Measurements from ENCODE around the gene PKP3. TPM values are rescaled to one million over a fixed set of nuclear protein-coding genes. Genes with fewer than 3 reads are reported as not detected.
"Not testable (repeated sequence)": the region's sequence is repeated elsewhere in the genome, so short reads cannot be mapped to it uniquely, and the experiment has no call there.

PKP3 gene, protein sequence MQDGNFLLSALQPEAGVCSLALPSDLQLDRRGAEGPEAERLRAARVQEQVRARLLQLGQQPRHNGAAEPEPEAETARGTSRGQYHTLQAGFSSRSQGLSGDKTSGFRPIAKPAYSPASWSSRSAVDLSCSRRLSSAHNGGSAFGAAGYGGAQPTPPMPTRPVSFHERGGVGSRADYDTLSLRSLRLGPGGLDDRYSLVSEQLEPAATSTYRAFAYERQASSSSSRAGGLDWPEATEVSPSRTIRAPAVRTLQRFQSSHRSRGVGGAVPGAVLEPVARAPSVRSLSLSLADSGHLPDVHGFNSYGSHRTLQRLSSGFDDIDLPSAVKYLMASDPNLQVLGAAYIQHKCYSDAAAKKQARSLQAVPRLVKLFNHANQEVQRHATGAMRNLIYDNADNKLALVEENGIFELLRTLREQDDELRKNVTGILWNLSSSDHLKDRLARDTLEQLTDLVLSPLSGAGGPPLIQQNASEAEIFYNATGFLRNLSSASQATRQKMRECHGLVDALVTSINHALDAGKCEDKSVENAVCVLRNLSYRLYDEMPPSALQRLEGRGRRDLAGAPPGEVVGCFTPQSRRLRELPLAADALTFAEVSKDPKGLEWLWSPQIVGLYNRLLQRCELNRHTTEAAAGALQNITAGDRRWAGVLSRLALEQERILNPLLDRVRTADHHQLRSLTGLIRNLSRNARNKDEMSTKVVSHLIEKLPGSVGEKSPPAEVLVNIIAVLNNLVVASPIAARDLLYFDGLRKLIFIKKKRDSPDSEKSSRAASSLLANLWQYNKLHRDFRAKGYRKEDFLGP
- polyA plus RNA-seq (2013, experiment 1 of 4): 0.19 TPM
- polyA plus RNA-seq (2013, experiment 2 of 4): 0.89 TPM
- polyA plus RNA-seq (2013, experiment 3 of 4): 0.96 TPM
- 0.36 TPM for polyA plus RNA-seq (2013, experiment 4 of 4)

DNA sequence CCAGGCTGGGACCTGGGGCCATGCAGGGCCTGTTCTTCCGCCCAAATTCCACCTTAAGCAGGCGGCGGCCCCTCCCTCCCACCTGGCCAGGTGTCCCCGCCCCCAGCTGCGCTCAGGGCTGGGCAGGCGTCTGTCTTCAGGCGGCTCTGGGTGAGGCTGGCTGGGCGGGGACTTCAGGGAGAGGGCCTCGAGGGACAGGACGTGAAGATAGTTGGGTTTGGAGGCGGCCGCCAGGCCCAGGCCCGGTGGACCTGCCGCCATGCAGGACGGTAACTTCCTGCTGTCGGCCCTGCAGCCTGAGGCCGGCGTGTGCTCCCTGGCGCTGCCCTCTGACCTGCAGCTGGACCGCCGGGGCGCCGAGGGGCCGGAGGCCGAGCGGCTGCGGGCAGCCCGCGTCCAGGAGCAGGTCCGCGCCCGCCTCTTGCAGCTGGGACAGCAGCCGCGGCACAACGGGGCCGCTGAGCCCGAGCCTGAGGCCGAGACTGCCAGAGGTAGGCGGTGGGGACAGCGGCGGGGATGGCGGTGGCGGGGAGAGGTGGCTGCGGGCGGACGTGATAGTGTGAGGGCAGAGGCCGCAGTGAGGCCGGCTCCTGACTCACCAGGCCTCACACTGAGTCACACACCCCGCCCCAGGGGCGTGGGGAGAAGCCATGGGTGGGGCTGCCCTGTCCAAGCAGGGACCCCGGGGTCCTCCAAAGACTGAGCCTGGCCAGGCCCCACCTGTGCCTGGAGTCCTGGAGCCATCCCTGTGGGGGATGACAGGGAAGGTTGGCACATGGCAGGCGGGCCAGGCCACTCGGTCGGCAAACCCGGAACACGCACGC, at the start of gene PKP3:
TSS of gene PKP3 (plus strand) at position 176 of the 824 bp plus-strand sequence. CDS start at position 260, 84 bp downstream.
- H3K4me3 ChIP-seq (ENCODE audit: insufficient read depth, low read depth, low read length): no peak within 1 kb of the TSS
- WGBS, 2 experiments: 87% methylated on average over 57 of the region's 57 CpGs
- H3K36me3 ChIP-seq (ENCODE audit: control insufficient read depth, insufficient read depth, low read length): no peaks in the 10 kb centered on the region
- no peaks in the 10 kb centered on the region for H3K27me3 ChIP-seq (ENCODE audit: control insufficient read depth, insufficient read depth, low read length, poor library complexity, severe bottlenecking)
- no peaks in the 10 kb centered on the region for H3K4me1 ChIP-seq (ENCODE audit: control insufficient read depth, insufficient read depth, low read length)
- H3K9me3 ChIP-seq (ENCODE audit: control insufficient read depth, low read length): no peaks in the 10 kb centered on the region
- no peak within 1 kb of the TSS for H3K27ac ChIP-seq (ENCODE audit: insufficient read depth, low read depth, low read length, poor library complexity, severe bottlenecking)

- H3K4me3 ChIP-seq (ENCODE audit: insufficient read depth, low read depth, low read length): no peak overlapping the region
- 92% methylated on average over 10 to 11 of the region's 11 CpGs for WGBS, 2 experiments
- no peaks in the 10 kb centered on the region for H3K27me3 ChIP-seq (ENCODE audit: control insufficient read depth, insufficient read depth, low read length, poor library complexity, severe bottlenecking)
- H3K27ac ChIP-seq (ENCODE audit: insufficient read depth, low read depth, low read length, poor library complexity, severe bottlenecking): no peak overlapping the region
- peaks cover 7% of the 10 kb centered on the region for H3K4me1 ChIP-seq (ENCODE audit: control insufficient read depth, insufficient read depth, low read length)
- no peaks in the 10 kb centered on the region for H3K36me3 ChIP-seq (ENCODE audit: control insufficient read depth, insufficient read depth, low read length)
- H3K9me3 ChIP-seq (ENCODE audit: control insufficient read depth, low read length): no peaks in the 10 kb centered on the region
These were observed 49.0 kb upstream of the PKP3 start for GRCh38 chr11:344836-345578.

DNA sequence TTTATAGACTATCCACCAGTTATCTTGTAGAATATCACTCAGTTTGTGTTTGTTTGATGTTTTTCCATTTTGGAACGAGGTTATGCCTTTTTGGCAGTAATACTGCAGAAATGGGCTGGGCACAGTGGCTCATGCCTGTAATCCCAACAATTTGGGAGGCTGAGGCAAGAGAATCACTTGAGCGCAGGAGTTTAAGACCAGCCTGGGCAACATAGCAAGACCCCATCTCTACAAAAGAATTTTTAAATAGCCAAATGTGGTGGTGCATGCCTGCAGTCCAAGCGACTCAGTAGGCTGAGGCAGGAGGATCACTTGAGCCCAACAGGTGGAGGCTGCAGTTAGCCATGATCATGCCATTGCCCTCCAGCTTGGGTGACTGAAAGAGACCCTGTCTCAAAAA, 47.5 kb upstream of the PKP3 start:
- H3K27ac ChIP-seq (ENCODE audit: insufficient read depth, low read depth, low read length, poor library complexity, severe bottlenecking): no peak overlapping the region
- peaks cover 7% of the 10 kb centered on the region for H3K4me1 ChIP-seq (ENCODE audit: control insufficient read depth, insufficient read depth, low read length)
- no peak overlapping the region for H3K4me3 ChIP-seq (ENCODE audit: insufficient read depth, low read depth, low read length)
- H3K27me3 ChIP-seq (ENCODE audit: control insufficient read depth, insufficient read depth, low read length, poor library complexity, severe bottlenecking): no peaks in the 10 kb centered on the region
- WGBS, 2 experiments: 92 to 95% methylated on average over 3 of the region's 3 CpGs
- H3K9me3 ChIP-seq (ENCODE audit: control insufficient read depth, low read length): no peaks in the 10 kb centered on the region
- H3K36me3 ChIP-seq (ENCODE audit: control insufficient read depth, insufficient read depth, low read length): no peaks in the 10 kb centered on the region

DNA sequence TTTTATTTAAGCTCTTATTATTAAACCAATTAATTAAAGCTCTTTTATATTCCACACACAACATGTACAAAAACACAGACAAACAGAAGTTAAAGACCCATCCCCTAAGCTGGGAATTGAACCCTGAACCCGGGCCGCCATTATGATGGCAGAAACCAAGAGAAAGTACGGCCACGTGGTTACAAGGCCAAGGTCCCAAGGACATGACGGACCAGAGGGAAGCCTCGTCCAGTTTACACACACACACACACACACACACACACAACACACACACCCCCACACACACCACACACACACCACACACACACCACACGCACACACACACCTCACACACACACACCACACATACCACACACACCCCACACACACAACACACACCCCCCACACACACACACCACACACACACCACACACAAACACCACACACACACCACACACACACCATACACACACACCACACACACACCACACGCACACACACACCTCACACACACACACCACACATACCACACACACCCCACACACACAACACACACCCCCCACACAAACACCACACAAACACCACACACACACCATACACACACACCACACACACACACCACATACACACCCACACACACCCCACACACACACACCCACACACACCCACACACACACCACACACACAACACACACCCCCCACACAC, 44.6 kb upstream of the PKP3 start:
- not testable (repeated sequence) for H3K4me1 ChIP-seq (ENCODE audit: control insufficient read depth, insufficient read depth, low read length); H3K9me3 ChIP-seq (ENCODE audit: control insufficient read depth, low read length); H3K4me3 ChIP-seq (ENCODE audit: insufficient read depth, low read depth, low read length); H3K27me3 ChIP-seq (ENCODE audit: control insufficient read depth, insufficient read depth, low read length, poor library complexity, severe bottlenecking); H3K27ac ChIP-seq (ENCODE audit: insufficient read depth, low read depth, low read length, poor library complexity, severe bottlenecking); H3K36me3 ChIP-seq (ENCODE audit: control insufficient read depth, insufficient read depth, low read length)
- 84 to 95% methylated on average over 8 of the region's 8 CpGs for WGBS, 2 experiments

GRCh38 chr11:350033-350722, 43.8 kb upstream of the PKP3 start:
- 83 to 86% methylated on average over 16 of the region's 16 CpGs for WGBS, 2 experiments
- H3K4me1 ChIP-seq (ENCODE audit: control insufficient read depth, insufficient read depth, low read length); H3K4me3 ChIP-seq (ENCODE audit: insufficient read depth, low read depth, low read length); H3K27me3 ChIP-seq (ENCODE audit: control insufficient read depth, insufficient read depth, low read length, poor library complexity, severe bottlenecking); H3K9me3 ChIP-seq (ENCODE audit: control insufficient read depth, low read length); H3K27ac ChIP-seq (ENCODE audit: insufficient read depth, low read depth, low read length, poor library complexity, severe bottlenecking); H3K36me3 ChIP-seq (ENCODE audit: control insufficient read depth, insufficient read depth, low read length): not testable (repeated sequence)

DNA sequence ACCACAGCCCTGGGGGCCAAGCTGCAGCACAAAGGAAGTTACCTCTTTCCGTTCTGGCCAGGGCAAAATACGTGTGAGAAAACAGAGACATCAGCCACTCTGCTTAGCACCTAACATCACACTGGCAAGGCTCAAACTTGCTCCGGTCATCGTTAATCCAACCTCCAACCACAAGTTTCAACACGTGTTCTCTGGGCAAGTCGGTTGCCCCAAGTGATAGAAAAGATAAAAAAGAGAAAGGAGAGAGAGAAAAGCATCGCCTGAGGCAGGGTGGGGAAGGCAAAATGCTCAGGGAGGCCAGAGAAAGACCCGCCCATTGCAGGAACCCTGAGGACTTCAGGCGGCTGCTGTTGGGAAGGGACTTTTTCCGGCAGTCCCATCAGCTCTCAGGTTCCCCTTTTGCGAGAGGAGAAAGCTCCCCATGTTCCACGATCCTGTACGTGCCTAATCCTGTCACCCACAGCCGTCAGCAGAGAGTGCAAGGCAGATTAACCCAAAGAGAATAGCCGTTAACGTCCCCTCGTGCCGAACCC, 43.2 kb upstream of the PKP3 start:
- no peaks in the 10 kb centered on the region for H3K9me3 ChIP-seq (ENCODE audit: control insufficient read depth, low read length)
- H3K27me3 ChIP-seq (ENCODE audit: control insufficient read depth, insufficient read depth, low read length, poor library complexity, severe bottlenecking): no peaks in the 10 kb centered on the region
- no peak overlapping the region for H3K27ac ChIP-seq (ENCODE audit: insufficient read depth, low read depth, low read length, poor library complexity, severe bottlenecking)
- H3K36me3 ChIP-seq (ENCODE audit: control insufficient read depth, insufficient read depth, low read length): no peaks in the 10 kb centered on the region
- peaks cover 8% of the 10 kb centered on the region for H3K4me1 ChIP-seq (ENCODE audit: control insufficient read depth, insufficient read depth, low read length)
- 64 to 68% methylated on average over 18 of the region's 18 CpGs for WGBS, 2 experiments
- no peak overlapping the region for H3K4me3 ChIP-seq (ENCODE audit: insufficient read depth, low read depth, low read length)

DNA sequence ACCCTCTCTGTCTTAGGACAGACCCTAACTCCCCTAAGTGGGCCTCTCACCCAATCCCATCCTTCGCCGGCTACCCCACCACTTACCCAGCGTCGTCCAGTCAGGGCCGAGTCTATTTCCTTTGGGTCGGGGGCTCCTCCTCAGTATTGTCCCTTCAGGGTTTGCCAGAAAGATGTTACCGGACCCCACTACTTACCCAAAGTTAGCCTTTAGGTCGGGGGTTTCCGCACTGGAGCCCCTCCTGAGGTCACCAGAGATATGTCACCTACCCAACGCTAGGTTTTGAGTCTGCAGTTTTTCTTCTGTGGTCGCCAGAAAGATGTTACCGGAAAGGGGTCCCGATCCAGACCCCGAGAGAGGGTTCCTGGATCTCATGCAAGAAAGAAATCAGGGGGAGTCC, 42.6 kb upstream of the PKP3 start:
- WGBS, 2 experiments: 93 to 94% methylated on average over 14 of the region's 14 CpGs
- H3K9me3 ChIP-seq (ENCODE audit: control insufficient read depth, low read length): no peaks in the 10 kb centered on the region
- H3K4me3 ChIP-seq (ENCODE audit: insufficient read depth, low read depth, low read length): no peak overlapping the region
- no peaks in the 10 kb centered on the region for H3K27me3 ChIP-seq (ENCODE audit: control insufficient read depth, insufficient read depth, low read length, poor library complexity, severe bottlenecking)
- no peak overlapping the region for H3K27ac ChIP-seq (ENCODE audit: insufficient read depth, low read depth, low read length, poor library complexity, severe bottlenecking)
- H3K36me3 ChIP-seq (ENCODE audit: control insufficient read depth, insufficient read depth, low read length): no peaks in the 10 kb centered on the region
- H3K4me1 ChIP-seq (ENCODE audit: control insufficient read depth, insufficient read depth, low read length): peaks cover 8% of the 10 kb centered on the region

DNA sequence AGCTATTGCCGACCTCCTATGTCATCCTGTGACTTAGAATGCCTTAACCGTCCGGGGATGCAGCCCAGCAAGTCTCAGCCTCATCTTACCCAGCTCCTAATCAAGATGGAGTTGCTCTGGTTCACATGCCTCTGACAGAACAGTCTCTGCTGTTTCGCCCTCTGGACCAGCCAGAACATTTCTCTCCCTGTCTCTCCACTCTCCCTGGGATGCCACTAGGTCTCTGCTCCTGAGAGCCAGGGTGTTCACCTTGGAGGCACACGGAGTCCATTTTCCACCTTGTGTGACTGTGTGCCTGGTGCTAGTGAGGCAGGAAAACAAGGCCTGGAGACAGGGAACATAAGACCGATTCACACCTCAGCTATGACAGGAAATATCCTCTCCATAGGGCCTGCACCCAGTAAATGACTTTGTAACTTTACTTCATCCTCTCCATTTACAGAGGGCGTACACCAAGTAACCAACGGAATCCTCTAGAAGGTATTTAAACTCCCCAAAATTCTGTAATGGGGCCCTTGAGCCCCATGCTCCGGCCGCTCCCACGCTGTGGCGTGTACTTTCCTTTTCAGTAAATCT, 41.5 kb upstream of the PKP3 start:
- Histone ChIP-seq H3K36me3 (ENCODE audit: control insufficient read depth, insufficient read depth, low read length) (no peaks in the 10 kb centered on the region), H3K9me3 (ENCODE audit: control insufficient read depth, low read length) (no peaks in the 10 kb centered on the region), H3K4me1 (ENCODE audit: control insufficient read depth, insufficient read depth, low read length) (peaks cover 8% of the 10 kb centered on the region), H3K27ac (ENCODE audit: insufficient read depth, low read depth, low read length, poor library complexity, severe bottlenecking) (no peak overlapping the region), H3K27me3 (ENCODE audit: control insufficient read depth, insufficient read depth, low read length, poor library complexity, severe bottlenecking) (no peaks in the 10 kb centered on the region), H3K4me3 (ENCODE audit: insufficient read depth, low read depth, low read length) (no peak overlapping the region)
- WGBS, 2 experiments: 94 to 96% methylated on average over 12 of the region's 12 CpGs
